SHP77 treated with DMSO at 0.1 percent for 48 hours (cell line): ENCODE data around the gene TNS1.

Experiments
- DNase-seq: peaks from one replicate; lab custom pipeline; 2025; lab: John Stamatoyannopoulos, UW

The TNS1 gene

GRCh38 chr2:217897816-217898806, 104.7 kb downstream of the TNS1 start:
- no peak for DNase-seq

- DNase-seq, result no peak
Measured at GRCh38 chr2:217897091-217897715, 105.6 kb downstream of the TNS1 start.

DNA sequence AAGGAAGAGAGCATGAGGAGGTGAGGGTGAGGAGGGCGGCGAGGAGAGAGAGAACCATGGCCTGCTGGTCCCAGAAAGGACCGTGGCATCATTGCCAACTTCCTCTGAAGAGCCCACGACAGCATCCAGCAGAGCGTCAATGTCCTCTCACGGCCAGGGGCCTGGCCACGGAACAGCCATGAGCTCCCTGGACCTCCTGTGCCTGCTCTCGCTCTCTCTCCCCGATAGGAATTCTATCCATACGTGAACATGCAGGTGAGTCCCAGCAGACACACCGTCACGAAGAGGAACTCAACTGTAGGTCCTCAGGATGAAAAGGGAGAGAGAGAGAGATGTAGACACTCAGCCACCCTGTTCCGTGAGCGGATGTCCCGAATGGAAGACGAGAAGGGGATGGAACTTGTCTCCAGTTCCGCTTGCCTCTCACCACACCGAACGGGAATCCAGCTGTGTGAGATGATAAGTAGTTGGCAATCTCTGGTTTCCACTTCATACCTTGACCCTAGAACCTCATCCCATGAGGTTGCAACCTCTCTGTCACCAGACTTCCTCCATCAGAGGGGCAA, 107.6 kb downstream of the TNS1 start:
- no peak for DNase-seq

- no peak for DNase-seq
Measured at GRCh38 chr2:217893440-217893839, 109.4 kb downstream of the TNS1 start.

GRCh38 chr2:217892560-217892959, 110.2 kb downstream of the TNS1 start:
- DNase-seq, result no peak

DNA sequence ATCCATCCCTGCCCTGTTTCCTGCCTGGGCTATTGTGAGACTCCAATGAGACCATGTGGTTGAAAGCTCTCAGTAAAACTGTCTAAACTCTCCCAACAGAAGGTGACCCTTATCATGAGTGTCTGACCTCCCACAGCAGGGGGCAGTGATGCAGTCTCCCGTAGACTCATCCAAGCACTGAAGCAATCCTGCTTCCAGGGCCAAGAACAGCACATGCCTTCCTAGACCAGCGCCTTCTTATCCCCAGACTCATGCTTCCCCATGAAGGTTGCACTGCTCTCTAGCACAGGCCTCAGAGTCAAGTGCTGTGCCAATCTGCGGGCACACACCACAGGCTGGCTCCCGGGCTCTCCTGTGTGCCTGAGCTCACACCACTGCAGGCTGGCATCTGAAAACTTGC, 112.3 kb downstream of the TNS1 start:
- DNase-seq, result no peak

- DNase-seq, result no peak
Measured at GRCh38 chr2:217889656-217890055, 113.1 kb downstream of the TNS1 start.

GRCh38 chr2:217887841-217888701, 114.7 kb downstream of the TNS1 start:
- DNase-seq, result no peak

DNA sequence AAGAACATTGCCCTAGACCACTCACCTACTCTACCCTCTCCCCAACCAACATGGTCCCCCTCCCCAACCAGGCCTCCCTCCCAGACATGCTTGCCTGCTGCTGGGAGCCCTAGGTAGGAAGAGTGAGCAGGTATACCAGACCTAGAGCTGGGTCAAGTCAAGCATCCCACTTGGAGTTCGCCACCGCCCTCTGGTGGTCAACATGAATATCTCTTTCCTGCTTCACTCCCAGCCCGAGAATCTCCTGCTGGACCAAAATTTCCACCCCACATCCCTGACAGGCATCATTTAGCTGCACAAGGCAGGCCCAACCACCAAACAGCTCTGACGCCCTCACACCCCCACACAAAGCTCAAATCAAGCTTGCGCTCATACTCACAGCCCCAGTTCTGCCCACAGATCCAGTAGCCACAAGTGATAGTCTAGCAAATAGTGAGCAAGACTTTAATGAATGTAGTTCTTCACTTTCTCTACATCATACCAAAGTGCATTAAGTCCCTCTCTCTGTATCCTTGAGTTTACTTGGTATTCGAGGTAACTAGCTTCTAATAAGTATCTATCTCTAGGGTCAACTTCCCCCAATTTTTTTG, 116.0 kb downstream of the TNS1 start:
- no peak for DNase-seq

DNA sequence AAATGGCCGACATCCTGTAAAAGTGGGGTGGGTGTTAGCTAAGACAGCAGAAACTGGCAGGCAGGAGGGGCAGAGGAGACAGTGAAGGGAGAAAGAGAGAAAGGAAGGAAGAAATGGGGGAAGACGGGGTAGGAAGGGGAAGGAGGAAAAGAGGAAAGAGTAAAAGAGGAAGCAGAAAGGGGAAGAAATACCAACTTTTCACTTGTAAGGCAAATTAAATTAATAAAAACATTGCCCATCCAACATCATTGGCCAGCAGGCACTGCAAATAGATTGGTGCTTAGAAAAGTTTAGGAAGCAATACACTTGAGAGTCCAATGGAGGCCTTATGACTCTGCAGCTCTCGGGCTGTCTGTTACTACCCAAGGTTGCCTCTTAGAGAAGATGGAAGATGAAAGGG, 116.7 kb downstream of the TNS1 start:
- DNase-seq, result no peak

GRCh38 chr2:217884985-217885384, 117.8 kb downstream of the TNS1 start:
- DNase-seq, result no peak

DNA sequence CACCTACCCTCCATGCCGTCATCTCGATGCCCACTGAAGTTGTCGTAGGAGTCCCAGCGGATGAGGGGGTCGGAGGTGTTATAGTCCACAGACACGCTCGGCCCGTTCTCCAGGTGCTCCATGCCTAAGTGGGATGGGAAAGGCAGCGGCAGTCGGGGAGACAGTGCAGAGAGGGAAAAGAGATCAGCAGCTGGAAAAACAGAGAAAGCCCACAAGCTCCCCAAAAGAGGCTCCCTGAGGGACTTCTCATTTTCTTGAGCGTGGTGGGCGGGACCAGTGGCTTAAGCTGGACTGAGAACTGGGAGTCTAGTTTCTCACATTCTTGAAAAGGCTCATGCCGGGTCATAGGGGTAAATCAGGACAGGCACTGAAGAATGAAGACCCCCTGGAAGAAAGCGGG, 121.9 kb downstream of the TNS1 start:
- DNase-seq, result no peak

DNA sequence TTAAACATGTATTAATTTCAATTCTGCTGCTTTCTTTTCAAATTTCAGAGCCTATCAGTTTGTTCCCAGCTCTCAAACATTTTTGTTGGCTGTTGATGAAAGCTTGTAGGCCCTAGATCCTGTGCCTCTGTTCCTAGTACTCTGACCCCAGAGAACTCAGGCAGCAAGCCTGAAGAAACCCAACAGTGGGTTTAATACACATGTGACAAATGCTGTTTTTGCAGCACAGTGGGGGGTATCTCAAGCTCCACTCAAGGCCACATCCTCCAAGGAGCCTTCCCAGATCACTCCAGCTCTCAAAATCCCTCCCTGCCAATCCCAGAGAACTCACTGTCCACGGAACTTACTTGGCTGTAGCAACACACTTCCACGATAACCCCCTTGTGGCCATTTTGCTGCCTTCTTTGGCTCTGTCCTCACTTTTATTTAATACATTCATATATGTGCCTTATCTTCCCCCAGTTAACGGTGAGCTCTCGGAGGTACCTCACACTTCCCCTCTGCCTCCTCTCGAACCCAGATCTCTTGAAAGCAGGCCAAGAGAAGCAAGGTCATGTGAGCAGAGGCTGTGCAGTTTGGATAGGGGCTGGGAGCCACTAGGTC, 122.4 kb downstream of the TNS1 start:
- DNase-seq, result no peak

DNA sequence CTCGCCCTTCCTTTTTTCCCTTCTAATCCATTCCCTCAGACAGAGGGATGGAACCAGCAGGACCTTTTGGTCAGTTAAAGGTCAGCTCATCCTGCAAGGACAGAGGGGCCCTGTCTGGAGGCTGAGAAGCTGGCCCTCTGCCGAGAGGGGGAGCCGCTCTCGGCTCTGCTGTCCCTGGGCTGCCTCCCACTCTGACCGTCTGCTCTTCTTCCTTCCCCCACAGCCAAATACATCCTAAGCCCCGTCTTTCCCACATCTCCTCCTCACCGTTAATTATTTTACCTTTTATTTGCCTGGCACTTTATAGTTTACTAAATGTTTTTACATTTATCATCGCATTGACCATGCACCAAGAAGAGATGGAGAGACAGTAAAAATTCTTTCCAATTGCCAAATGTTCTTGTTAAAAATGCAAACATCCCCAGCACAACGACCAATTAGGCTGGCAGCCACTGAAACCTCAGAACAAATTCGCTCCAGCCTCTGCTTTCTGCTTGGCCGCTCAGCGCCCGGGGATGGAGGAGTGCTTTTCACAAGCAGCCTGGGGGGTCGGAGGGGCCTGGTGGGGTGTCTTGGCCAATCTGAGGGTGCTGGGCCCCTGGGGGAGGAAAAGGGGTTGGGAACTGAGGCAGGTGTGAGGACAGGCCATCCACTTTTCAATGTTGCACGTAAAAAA, 123.7 kb downstream of the TNS1 start:
- no peak for DNase-seq

DNA sequence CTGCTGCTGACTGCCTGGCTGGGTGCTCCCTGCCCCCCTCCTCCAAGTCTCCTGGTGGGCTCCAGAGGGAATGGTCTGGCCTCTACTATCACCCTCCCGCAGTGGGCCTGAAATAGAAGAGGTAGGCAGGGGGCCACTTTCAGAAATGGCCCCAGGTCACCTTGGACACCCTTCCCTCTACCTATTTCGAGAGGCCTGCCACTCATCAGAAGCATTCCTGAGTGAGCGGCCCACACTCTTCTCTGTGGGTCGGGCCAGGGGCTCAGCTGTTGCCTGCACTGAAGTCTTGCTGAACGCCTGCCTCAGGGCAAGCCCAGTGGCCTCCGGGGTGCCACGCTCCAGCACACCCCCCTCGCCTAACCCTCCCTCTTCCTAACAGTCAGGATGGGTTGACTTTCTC, 124.9 kb downstream of the TNS1 start:
- DNase-seq, result no peak

DNA sequence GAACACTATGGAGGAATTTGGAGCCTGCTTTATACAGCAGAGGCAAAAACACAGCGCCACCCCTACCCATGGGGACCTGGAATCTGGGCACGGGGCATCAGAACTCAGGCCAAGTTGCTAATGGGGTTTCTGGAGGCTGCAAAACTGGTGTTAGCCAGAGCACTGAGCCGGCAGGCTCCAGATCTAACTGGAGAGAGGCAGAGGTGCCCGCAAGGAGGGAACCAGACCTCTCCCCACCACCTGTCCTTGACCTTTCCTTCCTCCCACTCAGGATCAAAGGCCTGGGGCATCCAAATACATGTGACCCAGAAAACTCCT, 126.6 kb downstream of the TNS1 start:
- DNase-seq, result no peak

DNA sequence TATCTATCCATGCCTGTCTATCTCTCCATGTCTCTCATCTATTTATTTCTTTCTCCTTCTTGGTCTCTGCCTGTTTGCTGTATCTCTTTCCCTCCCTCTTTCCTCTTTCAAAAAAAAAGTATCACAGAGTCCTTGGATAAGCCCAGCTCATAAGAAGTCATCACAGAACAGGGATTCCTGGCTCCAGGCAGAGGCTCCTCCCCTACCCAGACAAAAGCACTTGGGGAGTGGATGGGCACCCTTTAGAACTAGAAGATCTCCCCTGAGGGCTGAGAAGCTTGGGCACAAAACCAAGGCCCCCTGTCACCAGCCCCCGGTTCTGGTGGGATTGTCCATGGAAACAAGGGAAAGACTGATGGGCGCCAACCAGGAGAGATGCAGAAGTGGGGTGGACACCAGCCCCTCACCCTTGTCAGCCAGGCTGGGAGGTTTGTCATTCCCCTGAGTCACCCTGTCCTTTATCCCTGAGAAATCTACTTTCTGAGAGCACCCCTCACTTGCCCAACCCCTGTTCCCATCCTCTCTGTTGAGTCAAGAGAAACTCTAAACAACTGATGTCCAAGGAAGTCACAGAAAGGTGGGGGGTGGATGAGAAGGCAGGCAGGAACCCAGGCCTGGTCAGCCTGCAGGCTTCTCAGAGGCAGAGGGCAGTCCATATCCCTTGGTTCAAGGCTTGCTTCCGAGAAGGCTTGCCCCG, 127.1 kb downstream of the TNS1 start:
- DNase-seq, result no peak

GRCh38 chr2:217875138-217875537, 127.7 kb downstream of the TNS1 start:
- DNase-seq, result no peak

DNA sequence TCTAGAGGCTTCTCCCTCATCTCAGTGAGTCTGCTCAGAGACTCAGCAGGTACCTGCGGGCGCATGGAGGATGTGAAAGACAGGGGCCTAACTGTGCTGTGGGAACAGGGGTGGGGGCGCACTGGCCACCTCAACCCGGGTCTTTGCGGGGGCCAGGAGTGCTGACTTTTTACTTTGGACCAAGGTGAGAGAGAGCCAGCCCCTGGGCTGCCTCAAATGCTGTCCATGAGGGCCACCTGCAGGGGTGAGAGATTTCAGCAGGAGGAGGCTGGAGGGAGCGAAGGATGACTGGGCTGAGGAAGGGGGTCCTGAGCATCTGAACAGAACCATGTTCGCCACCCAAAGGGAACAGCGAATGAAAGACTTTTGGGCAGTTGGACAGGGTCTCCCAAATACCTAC, 129.4 kb downstream of the TNS1 start:
- no peak for DNase-seq

- DNase-seq, result no peak
Measured at GRCh38 chr2:217872319-217872718, 130.5 kb downstream of the TNS1 start.
